Activated T-helper 17 cell treated with anti-CD3 and anti-CD28 coated beads, Interleukin-2, amount 50 U/mL, for 72 hours (primary cell): Measurements from ENCODE around the gene NIPBL. TPM values are rescaled to one million over a fixed set of nuclear protein-coding genes. Genes with fewer than 3 reads are reported as not detected.
"Not testable (repeated sequence)": the region's sequence is repeated elsewhere in the genome, so short reads cannot be mapped to it uniquely, and the experiment has no call there.

Source experiments
- ATAC-seq: fragments of 150-1000 bp; cut with Tn5 transposase; replicated peaks from 2 replicates; pipeline ENCODE4 v1.10.0; 2021; ENCODE audit warnings: mild to moderate bottlenecking, moderate library complexity
- H3K27ac Mint-ChIP-seq: one replicate; pipeline ENCODE4 v1.8.0; 2022; ENCODE audit warnings: mixed read lengths
- H3K27me3 Mint-ChIP-seq: one replicate; pipeline ENCODE4 v1.8.0; 2022; ENCODE audit warnings: mixed read lengths
- H3K36me3 Mint-ChIP-seq: one replicate; pipeline ENCODE4 v1.8.0; 2022; ENCODE audit warnings: low read depth, mild to moderate bottlenecking, mixed read lengths
- H3K4me1 Mint-ChIP-seq: one replicate; pipeline ENCODE4 v1.8.0; 2022; ENCODE audit warnings: mixed read lengths
- H3K4me3 Mint-ChIP-seq: one replicate; pipeline ENCODE4 v1.8.0; 2022; ENCODE audit warnings: mild to moderate bottlenecking, mixed read lengths
- H3K9me3 Mint-ChIP-seq: one replicate; pipeline ENCODE4 v1.8.0; 2022; ENCODE audit warnings: mixed read lengths
- total RNA-seq, 2 donors: library from RNA; stranded (reverse); gene quantifications; one replicate each; pipeline ENCODE4 v1.2.3, GENCODE V29; 2022

NIPBL gene, protein sequence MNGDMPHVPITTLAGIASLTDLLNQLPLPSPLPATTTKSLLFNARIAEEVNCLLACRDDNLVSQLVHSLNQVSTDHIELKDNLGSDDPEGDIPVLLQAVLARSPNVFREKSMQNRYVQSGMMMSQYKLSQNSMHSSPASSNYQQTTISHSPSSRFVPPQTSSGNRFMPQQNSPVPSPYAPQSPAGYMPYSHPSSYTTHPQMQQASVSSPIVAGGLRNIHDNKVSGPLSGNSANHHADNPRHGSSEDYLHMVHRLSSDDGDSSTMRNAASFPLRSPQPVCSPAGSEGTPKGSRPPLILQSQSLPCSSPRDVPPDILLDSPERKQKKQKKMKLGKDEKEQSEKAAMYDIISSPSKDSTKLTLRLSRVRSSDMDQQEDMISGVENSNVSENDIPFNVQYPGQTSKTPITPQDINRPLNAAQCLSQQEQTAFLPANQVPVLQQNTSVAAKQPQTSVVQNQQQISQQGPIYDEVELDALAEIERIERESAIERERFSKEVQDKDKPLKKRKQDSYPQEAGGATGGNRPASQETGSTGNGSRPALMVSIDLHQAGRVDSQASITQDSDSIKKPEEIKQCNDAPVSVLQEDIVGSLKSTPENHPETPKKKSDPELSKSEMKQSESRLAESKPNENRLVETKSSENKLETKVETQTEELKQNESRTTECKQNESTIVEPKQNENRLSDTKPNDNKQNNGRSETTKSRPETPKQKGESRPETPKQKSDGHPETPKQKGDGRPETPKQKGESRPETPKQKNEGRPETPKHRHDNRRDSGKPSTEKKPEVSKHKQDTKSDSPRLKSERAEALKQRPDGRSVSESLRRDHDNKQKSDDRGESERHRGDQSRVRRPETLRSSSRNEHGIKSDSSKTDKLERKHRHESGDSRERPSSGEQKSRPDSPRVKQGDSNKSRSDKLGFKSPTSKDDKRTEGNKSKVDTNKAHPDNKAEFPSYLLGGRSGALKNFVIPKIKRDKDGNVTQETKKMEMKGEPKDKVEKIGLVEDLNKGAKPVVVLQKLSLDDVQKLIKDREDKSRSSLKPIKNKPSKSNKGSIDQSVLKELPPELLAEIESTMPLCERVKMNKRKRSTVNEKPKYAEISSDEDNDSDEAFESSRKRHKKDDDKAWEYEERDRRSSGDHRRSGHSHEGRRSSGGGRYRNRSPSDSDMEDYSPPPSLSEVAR (N-terminal part only)
- 10 to 100 TPM; 48.3 to 50.9 TPM for total RNA-seq

DNA sequence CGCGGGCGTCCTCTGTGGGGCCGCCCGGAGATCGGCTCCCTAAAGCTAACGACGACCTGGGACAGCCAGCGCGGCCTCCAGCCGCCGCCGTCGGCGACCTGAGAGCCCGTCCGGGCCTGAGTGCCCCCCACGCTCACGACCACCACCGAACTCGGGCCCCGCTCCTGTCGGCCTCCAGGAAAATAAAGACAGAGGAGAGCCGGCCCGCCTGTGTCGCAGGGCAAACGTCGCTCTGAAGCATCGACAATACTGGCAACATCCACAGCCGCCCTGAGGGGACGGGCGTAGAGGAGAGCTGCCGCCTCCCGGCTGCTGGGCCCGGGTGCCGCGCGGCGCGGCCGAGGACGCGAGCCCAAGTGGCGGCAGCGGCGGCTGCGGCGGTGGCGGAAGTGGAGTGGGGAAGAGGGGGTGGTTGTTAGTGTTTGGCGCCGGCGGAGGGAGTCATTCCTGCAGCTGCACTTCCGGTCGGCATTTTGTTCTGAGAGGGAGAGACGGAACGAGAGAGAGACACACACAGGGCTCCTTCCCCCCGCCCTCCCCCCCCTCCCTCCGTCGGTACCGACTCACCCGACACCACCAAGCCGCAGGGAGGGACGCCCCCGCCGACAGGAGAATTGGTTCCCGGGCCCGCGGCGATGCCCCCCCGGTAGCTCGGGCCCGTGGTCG lies at the start of gene NIPBL:
Gene NIPBL, plus strand, starts transcription at position 471 of the 666 bp plus-strand sequence. CDS start 76,928 bp downstream, outside the sequence.
- Mint-ChIP-seq H3K27ac (peak within 1 kb of the TSS; percentile 96), H3K36me3 (peaks cover 36% of the 10 kb centered on the region), H3K9me3 (no peaks in the 10 kb centered on the region), H3K27me3 (no peaks in the 10 kb centered on the region), H3K4me3 (peak within 1 kb of the TSS; percentile 97), H3K4me1 (peaks cover 16% of the 10 kb centered on the region)
- peak; percentile 70 for ATAC-seq

DNA sequence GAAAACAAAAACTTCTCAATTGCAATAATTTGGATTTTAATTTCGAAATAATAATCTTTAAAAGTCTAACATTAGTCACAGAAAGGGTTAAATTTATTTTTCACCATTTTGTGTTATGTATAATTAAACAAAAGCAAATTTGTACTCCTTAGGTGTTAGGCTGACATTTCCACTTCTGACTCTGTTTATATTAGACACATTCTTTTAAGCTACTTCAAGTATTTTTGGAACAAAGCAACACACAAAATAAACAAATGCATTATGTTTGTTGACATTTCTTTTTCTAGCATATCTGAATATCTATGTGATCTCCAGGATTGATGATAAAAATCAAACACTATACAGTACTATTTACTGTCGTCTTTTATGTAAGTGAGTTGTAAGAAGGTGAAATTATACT lies 44.3 kb upstream of the NIPBL start:
- Mint-ChIP-seq H3K4me1 (no peaks in the 10 kb centered on the region), H3K27me3 (peaks cover 13% of the 10 kb centered on the region), H3K27ac (no peak overlapping the region), H3K9me3 (no peaks in the 10 kb centered on the region), H3K4me3 (no peak overlapping the region), H3K36me3 (no peaks in the 10 kb centered on the region)
- no peak for ATAC-seq

DNA sequence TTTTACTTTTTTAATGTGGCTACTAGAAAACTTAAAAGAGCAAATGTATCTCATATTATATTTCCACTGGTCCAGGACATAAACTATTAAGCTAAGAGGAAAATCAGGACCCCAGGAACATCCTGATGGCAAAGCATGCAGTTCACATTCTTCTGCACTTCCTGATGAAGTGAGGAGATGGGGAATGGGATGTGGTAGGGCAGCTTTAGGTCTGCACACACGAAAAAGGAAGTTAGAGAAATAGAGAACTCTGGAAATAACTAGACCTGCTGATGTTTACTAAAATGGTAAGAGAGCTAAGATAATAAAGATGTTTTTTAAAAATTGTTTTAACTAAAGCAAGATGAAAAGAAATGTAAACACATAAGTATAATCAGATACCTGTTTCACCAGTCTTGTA lies 39.7 kb upstream of the NIPBL start:
- no peak for ATAC-seq
- no peaks in the 10 kb centered on the region for H3K4me1 Mint-ChIP-seq
- H3K27ac Mint-ChIP-seq: no peak overlapping the region
- H3K36me3 Mint-ChIP-seq: no peaks in the 10 kb centered on the region
- no peak overlapping the region for H3K4me3 Mint-ChIP-seq
- peaks cover 8% of the 10 kb centered on the region for H3K27me3 Mint-ChIP-seq
- no peaks in the 10 kb centered on the region for H3K9me3 Mint-ChIP-seq

DNA sequence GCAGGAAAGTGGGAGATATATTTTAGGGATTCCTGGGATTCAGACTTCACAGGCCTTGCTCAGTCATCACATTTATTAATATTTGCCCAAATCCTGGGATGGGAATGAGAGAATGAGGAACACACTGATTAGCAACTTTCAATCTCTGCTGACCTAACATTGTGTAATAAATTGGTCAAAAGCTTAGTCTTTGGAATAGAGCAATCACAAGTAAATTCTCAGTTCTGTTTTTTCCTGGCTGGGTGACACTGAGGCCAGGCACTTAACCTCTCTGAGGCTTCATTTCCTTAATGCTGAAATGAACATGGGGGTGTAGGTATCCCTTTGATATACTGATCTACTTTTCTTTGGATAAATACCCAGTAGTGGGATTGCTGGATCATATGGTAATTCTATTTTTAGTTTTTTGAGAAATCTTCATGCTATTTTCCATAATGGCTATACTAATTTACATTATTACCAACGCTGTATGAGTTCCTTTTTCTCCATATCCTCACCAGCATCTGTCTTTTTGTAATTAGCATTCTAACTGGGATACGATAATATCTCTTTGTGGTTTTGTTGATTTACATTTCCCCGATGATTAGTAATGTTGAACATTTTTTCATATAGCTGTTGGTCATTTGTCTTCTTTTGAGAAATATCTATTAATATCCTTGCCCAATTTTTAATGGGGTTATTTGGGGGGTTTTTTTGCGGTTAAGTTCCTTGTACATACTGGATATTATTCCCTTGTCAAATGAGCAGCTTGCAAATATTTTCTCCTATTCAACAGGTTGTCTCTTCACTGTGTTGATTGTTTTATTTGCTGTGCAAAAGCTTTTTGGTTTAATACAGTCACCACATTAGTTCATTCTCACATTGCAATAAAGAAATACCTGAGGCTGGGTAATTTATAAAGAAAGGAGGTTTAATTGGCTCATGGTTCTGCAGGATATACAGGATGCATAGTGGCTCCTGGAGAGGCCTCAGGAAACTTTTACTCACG lies 36.8 kb upstream of the NIPBL start:
- Mint-ChIP-seq H3K4me1 (peaks cover 6% of the 10 kb centered on the region), H3K9me3 (no peaks in the 10 kb centered on the region), H3K27ac (no peak overlapping the region), H3K36me3 (no peaks in the 10 kb centered on the region), H3K4me3 (no peak overlapping the region), H3K27me3 (peaks cover 9% of the 10 kb centered on the region)
- no peak for ATAC-seq

DNA sequence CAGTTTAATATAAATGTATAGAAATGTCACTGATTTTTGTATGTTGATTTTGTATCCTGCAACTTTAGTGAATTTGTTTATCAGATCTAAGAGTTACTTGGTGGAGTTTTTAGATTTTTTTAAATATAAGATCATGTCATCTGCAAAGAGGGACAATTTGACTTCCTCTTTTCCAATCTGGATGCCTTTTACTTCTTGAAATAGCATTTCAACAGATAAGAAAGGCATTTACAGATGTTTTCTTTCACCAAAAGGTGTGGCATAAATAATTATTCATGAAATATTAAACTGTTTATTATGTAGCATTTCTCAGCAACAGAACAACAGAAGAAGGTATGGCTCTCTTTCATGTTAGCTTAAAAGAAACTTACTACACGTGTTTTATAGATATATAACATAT lies 34.9 kb upstream of the NIPBL start:
- no peak overlapping the region for H3K4me3 Mint-ChIP-seq
- H3K27ac Mint-ChIP-seq: no peak overlapping the region
- ATAC-seq: no peak
- H3K36me3 Mint-ChIP-seq: no peaks in the 10 kb centered on the region
- H3K27me3 Mint-ChIP-seq: peaks cover 11% of the 10 kb centered on the region
- no peaks in the 10 kb centered on the region for H3K9me3 Mint-ChIP-seq
- H3K4me1 Mint-ChIP-seq: peaks cover 6% of the 10 kb centered on the region

DNA sequence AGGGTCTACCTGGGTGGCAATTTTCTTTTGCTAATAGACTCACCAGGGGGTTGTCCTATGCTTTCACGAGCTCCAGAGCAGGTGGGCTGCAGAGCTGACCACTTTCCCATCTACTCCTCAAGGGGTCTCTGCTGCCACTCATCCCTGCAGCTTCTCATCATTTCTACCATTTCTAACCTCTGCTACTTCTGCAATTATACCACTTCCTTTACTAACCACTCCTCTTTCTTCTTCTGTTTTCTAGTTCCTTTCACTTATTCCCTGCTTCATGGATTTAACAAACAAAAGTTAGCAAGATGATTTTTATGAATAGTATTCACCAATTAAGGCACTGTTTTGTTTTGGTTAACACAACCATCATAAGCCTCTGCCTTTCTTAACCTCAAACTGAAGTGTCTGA lies 34.5 kb upstream of the NIPBL start:
- H3K9me3 Mint-ChIP-seq: no peaks in the 10 kb centered on the region
- H3K27ac Mint-ChIP-seq: no peak overlapping the region
- peaks cover 6% of the 10 kb centered on the region for H3K4me1 Mint-ChIP-seq
- peaks cover 11% of the 10 kb centered on the region for H3K27me3 Mint-ChIP-seq
- H3K36me3 Mint-ChIP-seq: no peaks in the 10 kb centered on the region
- no peak for ATAC-seq
- no peak overlapping the region for H3K4me3 Mint-ChIP-seq

DNA sequence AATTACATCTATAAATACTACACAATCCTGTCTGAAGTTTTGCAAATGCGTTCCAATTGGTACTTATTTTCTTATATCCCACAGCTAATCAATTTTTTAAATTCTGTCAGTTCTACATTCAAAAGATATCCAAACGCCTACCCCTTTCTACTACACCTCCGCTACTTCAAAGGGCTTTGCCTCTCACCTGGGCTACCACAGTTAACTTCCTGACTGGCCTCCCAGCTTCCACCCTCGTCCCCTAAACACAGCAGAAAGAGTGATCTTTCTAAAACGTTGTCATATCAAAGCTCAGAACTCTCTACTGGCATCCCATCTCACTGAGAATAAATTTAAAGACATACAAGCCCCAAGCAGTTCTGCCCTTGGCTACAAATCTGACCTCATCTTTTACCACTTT lies 32.3 kb upstream of the NIPBL start:
- H3K9me3 Mint-ChIP-seq: no peaks in the 10 kb centered on the region
- H3K4me3 Mint-ChIP-seq: no peak overlapping the region
- peaks cover 15% of the 10 kb centered on the region for H3K27me3 Mint-ChIP-seq
- H3K27ac Mint-ChIP-seq: no peak overlapping the region
- no peaks in the 10 kb centered on the region for H3K36me3 Mint-ChIP-seq
- peaks cover 6% of the 10 kb centered on the region for H3K4me1 Mint-ChIP-seq
- no peak for ATAC-seq

DNA sequence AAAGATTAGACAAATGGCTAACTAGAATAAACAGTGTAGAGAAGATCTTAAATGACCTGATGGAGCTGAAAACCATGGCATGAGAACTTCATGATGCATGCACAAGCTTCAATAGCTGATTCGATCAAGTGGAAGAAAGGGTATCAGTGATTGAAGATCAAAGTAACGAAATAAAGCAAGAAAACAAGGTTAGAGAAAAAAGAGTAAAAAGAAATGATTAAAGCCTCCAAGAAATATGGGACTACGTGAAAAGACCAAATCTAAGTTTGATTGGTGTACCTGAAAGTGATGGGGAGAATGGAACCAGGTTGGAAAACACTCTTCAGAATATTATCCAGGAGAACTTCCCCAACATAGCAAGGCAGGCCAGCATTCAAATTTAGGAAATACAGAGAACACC lies 28.0 kb upstream of the NIPBL start:
- not testable (repeated sequence) for ATAC-seq, H3K9me3 Mint-ChIP-seq, H3K36me3 Mint-ChIP-seq, H3K4me3 Mint-ChIP-seq, H3K27ac Mint-ChIP-seq, H3K4me1 Mint-ChIP-seq
- H3K27me3 Mint-ChIP-seq: peaks cover 16% of the 10 kb centered on the region

DNA sequence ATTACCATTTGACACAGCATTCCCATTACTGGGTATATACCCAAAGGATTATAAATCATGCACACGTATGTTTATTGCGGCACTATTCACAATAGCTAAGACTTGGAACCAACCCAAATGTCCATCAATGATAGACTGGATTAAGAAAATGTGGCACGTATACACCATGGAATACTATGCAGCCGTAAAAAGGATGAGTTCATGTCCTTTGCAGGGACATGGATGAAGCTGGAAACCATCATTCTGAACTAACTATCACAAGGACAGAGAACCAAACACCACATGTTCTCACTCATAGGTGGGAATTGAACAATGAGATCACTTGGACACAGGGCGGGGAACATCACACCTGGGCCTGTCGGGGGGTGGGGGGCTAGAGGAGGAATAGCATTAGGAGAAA lies 23.7 kb upstream of the NIPBL start:
- not testable (repeated sequence) for H3K4me3 Mint-ChIP-seq, H3K4me1 Mint-ChIP-seq, H3K9me3 Mint-ChIP-seq, ATAC-seq, H3K36me3 Mint-ChIP-seq, H3K27ac Mint-ChIP-seq, H3K27me3 Mint-ChIP-seq

DNA sequence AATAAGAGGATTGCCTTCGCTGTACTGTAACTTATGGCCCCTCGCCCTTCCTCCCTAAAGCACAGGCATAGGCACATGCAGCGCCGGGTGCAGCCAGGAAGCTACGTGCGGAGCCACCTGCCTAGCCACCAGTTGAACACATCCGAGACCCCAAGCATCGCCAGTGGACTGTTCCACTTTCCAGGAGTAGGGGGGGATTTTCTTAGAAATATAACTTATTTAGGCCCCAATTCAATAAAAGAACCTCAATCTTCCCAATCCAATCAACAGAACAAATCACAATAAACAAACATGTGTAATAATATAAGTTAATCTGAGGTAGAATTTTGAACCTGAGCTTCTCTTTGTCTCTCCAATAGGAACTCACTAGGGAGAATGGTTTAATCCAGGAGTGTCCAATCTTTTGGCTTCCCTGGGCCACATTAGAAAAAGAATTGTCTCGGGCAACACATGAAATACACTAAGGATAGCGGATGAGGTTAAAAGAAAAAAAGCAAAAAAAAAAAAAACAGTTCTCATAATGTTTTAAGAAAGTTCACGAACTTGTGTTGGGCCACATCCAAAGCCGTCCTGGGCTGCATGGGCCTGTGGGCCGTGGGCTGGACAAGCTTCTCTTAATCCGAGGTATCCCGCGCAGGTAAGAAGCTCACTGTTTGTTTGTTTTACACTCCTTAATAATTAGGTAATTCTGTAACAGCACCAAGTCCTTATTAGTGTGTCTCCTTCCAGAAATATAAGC lies 22.0 kb upstream of the NIPBL start:
- Mint-ChIP-seq H3K4me1 (no peaks in the 10 kb centered on the region), H3K27me3 (peaks cover 9% of the 10 kb centered on the region), H3K36me3 (no peaks in the 10 kb centered on the region), H3K9me3 (no peaks in the 10 kb centered on the region), H3K4me3 (no peak overlapping the region), H3K27ac (no peak overlapping the region)
- no peak for ATAC-seq

DNA sequence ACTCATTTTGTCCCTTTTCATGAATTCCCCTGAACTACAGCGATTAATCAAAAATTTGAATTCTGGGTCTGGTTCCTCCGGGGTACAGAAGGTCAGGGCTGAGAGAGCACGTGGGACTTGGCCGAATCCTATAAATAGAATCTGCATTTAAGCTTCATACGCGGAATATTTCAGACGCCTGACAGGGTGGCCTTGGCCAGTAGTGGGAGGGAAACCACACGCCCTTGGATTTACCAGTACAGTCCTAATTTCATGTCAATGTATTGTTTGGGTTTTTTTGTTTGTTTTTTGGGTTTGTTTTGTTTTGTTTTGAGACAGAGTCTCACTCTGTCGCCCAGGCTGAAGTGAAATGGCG lies 21.5 kb upstream of the NIPBL start:
- H3K4me1 Mint-ChIP-seq: no peaks in the 10 kb centered on the region

DNA sequence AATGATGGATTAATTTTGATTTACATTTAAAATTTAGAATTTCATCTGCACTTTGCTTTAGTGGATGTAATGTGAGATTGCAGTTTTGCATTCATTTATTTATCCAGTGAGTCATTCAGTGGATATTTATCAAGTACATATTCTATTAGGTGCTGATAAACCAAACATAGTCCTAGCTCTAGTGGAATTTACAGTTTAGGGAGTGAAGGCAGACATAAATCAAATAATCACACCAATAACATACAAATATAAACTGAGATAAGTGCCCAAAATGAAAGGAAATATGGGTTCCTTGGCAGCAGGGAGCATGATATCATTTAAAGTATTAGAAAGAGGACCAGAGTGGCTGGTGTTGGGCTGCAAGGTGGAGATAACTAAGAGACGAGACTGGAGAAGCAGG lies 14.7 kb upstream of the NIPBL start:
- Mint-ChIP-seq H3K27me3 (peaks cover 4% of the 10 kb centered on the region), H3K27ac (no peak overlapping the region), H3K4me3 (no peak overlapping the region), H3K9me3 (no peaks in the 10 kb centered on the region), H3K36me3 (no peaks in the 10 kb centered on the region), H3K4me1 (no peaks in the 10 kb centered on the region)
- ATAC-seq: no peak

More for the DNA sequence above, 21.5 kb upstream of the NIPBL start:
- H3K4me3 Mint-ChIP-seq: no peak overlapping the region
- peaks cover 9% of the 10 kb centered on the region for H3K27me3 Mint-ChIP-seq
- H3K27ac Mint-ChIP-seq: no peak overlapping the region
- no peak for ATAC-seq
- H3K9me3 Mint-ChIP-seq: no peaks in the 10 kb centered on the region
- H3K36me3 Mint-ChIP-seq: no peaks in the 10 kb centered on the region
